IMR-90 (cell line): ENCODE measurements around the gene SPATA24. TPM values are rescaled to one million over a fixed set of nuclear protein-coding genes. Genes with fewer than 3 reads are reported as not detected.

Experiments used
- ATAC-seq: fragments of 200-7000 bp; cut with Tn5 transposase; 2 replicates; pipeline ENCODE4 v1.9.1; 2020; ENCODE audit warnings: low read depth, mild to moderate bottlenecking, moderate library complexity
- BruUV-seq: library from RNA; stranded (reverse); fragments of 400-500 nt; replicated peaks from 2 replicates; lab custom pipeline; 2021; lab: Mats Ljungman, UMichigan
- CTCF ChIA-PET: fragments of 300-600 bp; formaldehyde crosslinking; extraction: SDS; loops from one replicate; lab custom pipeline; 2021; ENCODE audit warnings: antibody characterized with exemption; lab: Yijun Ruan, JAX
- POLR2A ChIA-PET: fragments of 300-600 bp; sonication (Branson Sonifier 250); formaldehyde crosslinking; loops from one replicate; lab custom pipeline; 2022; ENCODE audit warnings: antibody characterized with exemption; ENCODE audit not compliant: unreplicated experiment; lab: Charles Lee
- DNase-seq: peaks from one replicate; pipeline ENCODE4 v3.0.0; 2013
- H2AFZ ChIP-seq: replicated peaks from 2 replicates; pipeline ENCODE3; 2013; ENCODE audit warnings: low read length, mild to moderate bottlenecking; ENCODE audit not compliant: poor library complexity
- H2AK5ac ChIP-seq: 2 replicates; pipeline ENCODE4 v1.6.1; 2013; ENCODE audit warnings: low read depth, low read length, inconsistent platforms
- H2AK9ac ChIP-seq: replicated peaks from 2 replicates; pipeline ENCODE3; 2013; ENCODE audit warnings: mild to moderate bottlenecking, low read depth, low read length, moderate library complexity; ENCODE audit not compliant: poor library complexity
- H2BK120ac ChIP-seq: 2 replicates; pipeline ENCODE4 v1.6.1; 2013; ENCODE audit warnings: low read depth, low read length, inconsistent platforms
- H2BK15ac ChIP-seq: 3 replicates; pipeline ENCODE4 v1.6.1; 2013; ENCODE audit warnings: low read depth, low read length, inconsistent platforms
- H2BK20ac ChIP-seq: 2 replicates; pipeline ENCODE4 v1.6.1; 2013; ENCODE audit warnings: low read depth, mild to moderate bottlenecking, inconsistent platforms, low read length, moderate library complexity
- H2BK5ac ChIP-seq: 2 replicates; pipeline ENCODE4 v1.6.1; 2013; ENCODE audit warnings: mild to moderate bottlenecking, low read depth, low read length, inconsistent platforms; ENCODE audit not compliant: poor library complexity, severe bottlenecking
- H3K14ac ChIP-seq: replicated peaks from 2 replicates; pipeline ENCODE4 v1.6.1; 2013; ENCODE audit warnings: low read depth, low read length, inconsistent platforms
- H3K18ac ChIP-seq: 2 replicates; pipeline ENCODE4 v1.6.1; 2013; ENCODE audit warnings: low read depth, low read length, control low read depth
- H3K23ac ChIP-seq: 2 replicates; pipeline ENCODE4 v1.6.1; 2013; ENCODE audit warnings: low read depth, low read length, inconsistent platforms
- H3K27ac ChIP-seq: 2 replicates; pipeline ENCODE4 v1.5.1; 2013; ENCODE audit warnings: mild to moderate bottlenecking, control low read depth, low read length; ENCODE audit not compliant: insufficient read depth
- H3K27me3 ChIP-seq: 2 replicates; pipeline ENCODE4 v1.6.1; 2013; ENCODE audit warnings: low read length; ENCODE audit not compliant: control insufficient read depth, insufficient read depth
- H3K36me3 ChIP-seq: 2 replicates; pipeline ENCODE4 v1.6.1; 2013; ENCODE audit warnings: low read length, mixed read lengths; ENCODE audit not compliant: control insufficient read depth, insufficient read depth
- H3K4ac ChIP-seq: 2 replicates; pipeline ENCODE4 v1.6.1; 2013; ENCODE audit warnings: low read depth, low read length, inconsistent platforms
- H3K4me1 ChIP-seq: 2 replicates; pipeline ENCODE4 v1.6.1; 2013; ENCODE audit warnings: low read length, mixed read lengths; ENCODE audit not compliant: control insufficient read depth, insufficient read depth
- H3K4me2 ChIP-seq: 2 replicates; pipeline ENCODE4 v1.6.1; 2013; ENCODE audit warnings: low read depth, mild to moderate bottlenecking, control low read depth, low read length, moderate library complexity
- H3K4me3 ChIP-seq: 2 replicates; pipeline ENCODE4 v1.5.1; 2013; ENCODE audit warnings: low read depth, mild to moderate bottlenecking, control low read depth, low read length, moderate library complexity; ENCODE audit not compliant: insufficient read depth
- H3K56ac ChIP-seq: 2 replicates; pipeline ENCODE4 v1.6.1; 2013; ENCODE audit warnings: low read length, inconsistent platforms; ENCODE audit not compliant: insufficient read depth; ENCODE audit errors: extremely low read depth
- H3K79me1 ChIP-seq, 2 experiments: 2 replicates each; pipeline ENCODE4 v1.6.1; 2013; ENCODE audit warnings: low read length in 2 of 2, inconsistent platforms in 1 of 2, low read depth in 1 of 2
- H3K9ac ChIP-seq: 2 replicates; pipeline ENCODE4 v1.6.1; 2013; ENCODE audit warnings: low read depth, low read length, control low read depth
- H3K9me1 ChIP-seq: 2 replicates; pipeline ENCODE4 v1.6.1; 2013; ENCODE audit warnings: low read length, inconsistent platforms; ENCODE audit not compliant: insufficient read depth
- H3K9me3 ChIP-seq: 2 replicates; pipeline ENCODE4 v1.6.1; 2013; ENCODE audit warnings: low read length; ENCODE audit not compliant: control insufficient read depth, insufficient read depth
- H4K20me1 ChIP-seq: 2 replicates; pipeline ENCODE4 v1.6.1; 2013; ENCODE audit warnings: low read length, inconsistent platforms; ENCODE audit not compliant: insufficient read depth
- H4K5ac ChIP-seq: 2 replicates; pipeline ENCODE4 v1.6.1; 2013; ENCODE audit warnings: mild to moderate bottlenecking, low read depth, low read length, control low read depth
- H4K8ac ChIP-seq, 2 experiments: 2 replicates each; pipeline ENCODE4 v1.6.1; 2013; ENCODE audit warnings: low read depth in 2 of 2, low read length in 2 of 2, control low read depth in 1 of 2, inconsistent platforms in 1 of 2
- H4K91ac ChIP-seq: 2 replicates; pipeline ENCODE4 v1.6.1; 2013; ENCODE audit warnings: low read depth, low read length, inconsistent platforms; ENCODE audit not compliant: insufficient read depth
- FOS ChIP-seq: fragments of 150-350 bp; IDR thresholded peaks from 2 replicates; pipeline ENCODE4 v1.6.1; 2016; ENCODE audit warnings: low read depth, low read length
- NFE2L2 ChIP-seq: fragments of 150-350 bp; IDR thresholded peaks from 2 replicates; pipeline ENCODE4 v1.6.1; 2016; ENCODE audit warnings: low read depth, mild to moderate bottlenecking, low read length
- WGBS, 2 experiments: methylation state at CpG; one replicate each; pipeline versions ENCODE4 v1.1.5 to v1.1.7; 2013; ENCODE audit warnings: missing lambda C conversion rate in 2 of 2; ENCODE audit not compliant: insufficient read length in 1 of 2; ENCODE audit errors: extremely low coverage in 2 of 2; 5-methylcytosine and 5-hydroxymethylcytosine counted together
- dilution Hi-C: fragments of 300-500 bp; cut with HindIII; formaldehyde crosslinking; loops from one replicate; pipeline ENCODE4 v1.14.3; 2018; ENCODE audit warnings: low sequenced_read_pairs; ENCODE audit not compliant: unreplicated experiment
- in situ Hi-C: fragments of 300-500 bp; cut with MboI; formaldehyde crosslinking; loops from 3 replicates; pipeline ENCODE4 v1.14.3; 2019; ENCODE audit warnings: low sequenced_read_pairs, inconsistent platforms, mixed read lengths
- intact Hi-C: fragments of 100-400 bp; cut with micrococcal nuclease; formaldehyde crosslinking; loops from 2 replicates; pipeline ENCODE4 v1.10.0; 2022
- polyA plus RNA-seq, 3 experiments: library from polyadenylated mRNA; depleted of rRNA; stranded (reverse); fragments of >200 nt; gene quantifications; 2 replicates each; pipeline ENCODE4 v1.2.3, GENCODE V29; 2012; ENCODE audit warnings: low replicate concordance in 1 of 3
- total RNA-seq: library from RNA; depleted of rRNA; stranded (reverse); fragments of >200 nt; gene quantifications from 2 replicates; pipeline ENCODE4 v1.2.3, GENCODE V29; 2012

Gene SPATA24
- total and polyA plus RNA-seq, 2 of the 4 experiments (the other 2 are of a cell fraction): 4.1 to 4.3 TPM

GRCh38 chr5:139384591-139385051 lies 19.3 kb downstream of the SPATA24 start:
- H4K5ac ChIP-seq: no peak overlapping the region
- TF ChIP-seq FOS (no peak), NFE2L2 (no peak)
- intact Hi-C loops (no loop called here), dilution Hi-C loops (no loop called here), in situ Hi-C loops (no loop called here)
- H3K4me1 ChIP-seq: peaks cover 5% of the 10 kb centered on the region; the same call in 1 of the 2 replicates
- BruUV-seq: no TSS peak
- no peaks in the 10 kb centered on the region for H3K79me1 ChIP-seq
- H3K4ac ChIP-seq: no peak overlapping the region
- H2BK20ac ChIP-seq: no peak overlapping the region
- no peaks in the 10 kb centered on the region for H3K9me1 ChIP-seq
- no peak overlapping the region for H3K4me3 ChIP-seq
- no peaks in the 10 kb centered on the region for H3K27me3 ChIP-seq
- H3K9ac ChIP-seq: no peak overlapping the region
- no peak overlapping the region for H2BK5ac ChIP-seq
- CTCF ChIA-PET: no interaction called here
- H3K14ac ChIP-seq: no peak overlapping the region
- no peak overlapping the region for H2AK9ac ChIP-seq
- no peaks in the 10 kb centered on the region for H3K36me3 ChIP-seq
- no peak overlapping the region for H3K56ac ChIP-seq
- H3K4me2 ChIP-seq: no peak overlapping the region
- H4K20me1 ChIP-seq: no peaks in the 10 kb centered on the region
- no peak overlapping the region for H2BK120ac ChIP-seq
- H4K8ac ChIP-seq: no peak overlapping the region; a peak in 1 of 4 replicates
- H3K9me3 ChIP-seq: no peaks in the 10 kb centered on the region
- no peak overlapping the region for H2AK5ac ChIP-seq
- H3K23ac ChIP-seq: no peak overlapping the region
- H3K18ac ChIP-seq: no peak overlapping the region
- ATAC-seq (no peak), DNase-seq (no peak)
- WGBS, 2 experiments: 100% methylated on average over 1 of the region's 9 CpGs; no CpG with 5 or more reads in 1 of the 2 experiments
- H2BK15ac ChIP-seq: no peak overlapping the region
- no peak overlapping the region for H3K27ac ChIP-seq
- no peak overlapping the region for H4K91ac ChIP-seq
- H2AFZ ChIP-seq: peak overlapping the region; percentile 28
- POLR2A ChIA-PET: no interaction called here
